GM18909 (cell line): ENCODE results near the gene VAPB.
"Not testable (repeated sequence)": the region's sequence is repeated elsewhere in the genome, so short reads cannot be mapped to it uniquely, and the experiment has no call there.

Experiments used
- ATAC-seq: cut with Tn5 transposase; IDR thresholded peaks from one replicate; pipeline ENCODE4 v1.9.1; 2021; ENCODE audit warnings: mild to moderate bottlenecking; ENCODE audit not compliant: unreplicated experiment, poor library complexity

VAPB gene

GRCh38 chr20:58388882-58389323 is at the start of gene VAPB:
TSS of gene VAPB (plus strand) at chr20:58389229. CDS start at chr20:58389460, 231 bp downstream.
- ATAC-seq = peak; percentile 98

- no peak for ATAC-seq
Observed at GRCh38 chr20:58339741-58340140, 49.3 kb upstream of the VAPB start.

GRCh38 chr20:58340151-58340550 is 48.9 kb upstream of the VAPB start:
- ATAC-seq = no peak

- ATAC-seq = no peak
Observed at GRCh38 chr20:58340853-58341252, 48.2 kb upstream of the VAPB start.

GRCh38 chr20:58342104-58342945 is 46.7 kb upstream of the VAPB start:
- ATAC-seq = no peak

GRCh38 chr20:58344741-58345140 is 44.3 kb upstream of the VAPB start:
- ATAC-seq = no peak

- no peak for ATAC-seq
Observed at GRCh38 chr20:58349570-58349969, 39.5 kb upstream of the VAPB start.

- no peak for ATAC-seq
Observed at GRCh38 chr20:58352468-58352867, 36.6 kb upstream of the VAPB start.

- no peak for ATAC-seq
Observed at GRCh38 chr20:58359441-58359840, 29.6 kb upstream of the VAPB start.

GRCh38 chr20:58360936-58361335 is 28.1 kb upstream of the VAPB start:
- ATAC-seq = no peak

- no peak for ATAC-seq
Observed at GRCh38 chr20:58361481-58362205, 27.4 kb upstream of the VAPB start.

- no peak for ATAC-seq
Observed at GRCh38 chr20:58362206-58362516, 26.9 kb upstream of the VAPB start.

- no peak for ATAC-seq
Observed at GRCh38 chr20:58362970-58363369, 26.1 kb upstream of the VAPB start.

GRCh38 chr20:58366866-58367265 is 22.2 kb upstream of the VAPB start:
- no peak for ATAC-seq

- ATAC-seq = no peak
Observed at GRCh38 chr20:58372806-58373205, 16.2 kb upstream of the VAPB start.

GRCh38 chr20:58373296-58373695 is 15.7 kb upstream of the VAPB start:
- not testable (repeated sequence) for ATAC-seq

- ATAC-seq = no peak
Observed at GRCh38 chr20:58374027-58374850, 14.8 kb upstream of the VAPB start.

GRCh38 chr20:58374906-58375758 is 13.9 kb upstream of the VAPB start:
- ATAC-seq = no peak

- no peak for ATAC-seq
Observed at GRCh38 chr20:58375759-58376352, 13.2 kb upstream of the VAPB start.

GRCh38 chr20:58377017-58377416 is 12.0 kb upstream of the VAPB start:
- no peak for ATAC-seq
